BJ (cell line): ENCODE results near the gene ACOX3. TPM values are rescaled to one million over a fixed set of nuclear protein-coding genes. Genes with fewer than 3 reads are reported as not detected.
A peak's percentile ranks its signal among the peaks of the same experiment; 100 is the strongest.

Source experiments
- CTCF ChIA-PET: fragments of 350-600 bp; formaldehyde crosslinking; extraction: SDS; loops from one replicate; lab custom pipeline; 2021; ENCODE audit warnings: antibody characterized with exemption, inconsistent platforms; lab: Yijun Ruan, JAX
- POLR2A ChIA-PET: fragments of 300-600 bp; sonication (Branson Sonifier 250); formaldehyde crosslinking; extraction: SDS; loops from one replicate; lab custom pipeline; 2021; ENCODE audit warnings: antibody characterized with exemption; lab: Charles Lee
- DNase-seq: peaks from one replicate; pipeline ENCODE4 v3.0.0-alpha.2; 2011; ENCODE audit warnings: low read depth
- H3K27me3 ChIP-seq: 2 replicates; pipeline ENCODE4 v1.6.0; 2011; ENCODE audit warnings: low read length; ENCODE audit not compliant: control insufficient read depth, insufficient read depth
- H3K36me3 ChIP-seq: 2 replicates; pipeline ENCODE4 v1.5.1; 2011; ENCODE audit warnings: low read length; ENCODE audit not compliant: control insufficient read depth, insufficient read depth
- H3K4me3 ChIP-seq: 2 replicates; pipeline ENCODE4 v1.5.1; 2011; ENCODE audit warnings: low read depth, mild to moderate bottlenecking, control low read depth, low read length
- CTCF ChIP-seq: IDR thresholded peaks from 2 replicates; pipeline ENCODE4 v1.5.1; 2011; ENCODE audit warnings: low read depth, mild to moderate bottlenecking, control low read depth, inconsistent platforms, low read length, moderate library complexity; ENCODE audit not compliant: insufficient read depth
- polyA plus RNA-seq: library from polyadenylated mRNA; depleted of rRNA; stranded (reverse); fragments of >200 nt; gene quantifications from 2 replicates; pipeline ENCODE4 v1.2.3, GENCODE V29; 2011

ACOX3 gene
- polyA plus RNA-seq, 1 experiment = 10.2 TPM

DNA sequence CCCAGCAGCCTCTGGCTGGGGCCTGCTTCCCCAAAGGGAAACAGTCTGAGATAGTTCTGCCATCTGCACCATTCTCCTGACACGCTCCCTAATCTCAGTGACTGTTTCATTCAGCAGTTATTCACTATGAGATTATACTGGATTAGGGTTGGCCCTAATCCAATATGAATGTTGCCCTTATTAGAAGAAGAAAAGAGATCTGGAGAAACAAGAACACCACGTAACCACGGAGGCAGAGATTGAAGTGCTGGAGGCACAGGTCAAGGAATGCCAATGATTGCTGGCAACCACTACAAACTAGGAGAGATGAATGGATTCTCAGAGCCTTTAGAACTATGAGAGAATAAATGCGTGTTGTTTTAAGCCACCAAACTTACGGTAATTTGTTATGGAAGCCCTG is 7.4 kb downstream of the ACOX3 start:
- Histone ChIP-seq H3K4me3 (no peak overlapping the region), H3K36me3 (no peaks in the 10 kb centered on the region), H3K27me3 (no peaks in the 10 kb centered on the region)
- DNase-seq = no peak
- POLR2A ChIA-PET = no interaction called here
- TF ChIP-seq CTCF = no peak
- CTCF ChIA-PET = no interaction called here

GRCh38 chr4:8431553-8431952 is 9.0 kb downstream of the ACOX3 start:
- ChIA-PET CTCF (no interaction called here), POLR2A (no interaction called here)
- Histone ChIP-seq H3K36me3 (no peaks in the 10 kb centered on the region), H3K27me3 (no peaks in the 10 kb centered on the region), H3K4me3 (no peak overlapping the region)
- no peak for DNase-seq
- TF ChIP-seq CTCF = no peak

- no peaks in the 10 kb centered on the region for H3K27me3 ChIP-seq
- DNase-seq = no peak
- peak; percentile 62 for TF ChIP-seq CTCF
- H3K4me3 ChIP-seq = peak overlapping the region; percentile 96
- POLR2A ChIA-PET = no interaction called here
- no peaks in the 10 kb centered on the region for H3K36me3 ChIP-seq
- CTCF ChIA-PET = interaction anchor here (0.8 to 2.2 kb wide), 9 partner anchors 8 to 190 kb away, joined by 3 to 10 read pairs (median 5); partner anchors contain the start of genes ACOX3 and TRMT44
These were observed 12.0 kb downstream of the ACOX3 start for GRCh38 chr4:8428288-8429097.

GRCh38 chr4:8427761-8428287 is 12.7 kb downstream of the ACOX3 start:
- H3K36me3 ChIP-seq = no peaks in the 10 kb centered on the region
- H3K27me3 ChIP-seq = no peaks in the 10 kb centered on the region
- ChIA-PET POLR2A (no interaction called here), CTCF (interaction anchor here (0.9 to 2.2 kb wide), 5 partner anchors 11 to 190 kb away, joined by 4 to 10 read pairs (median 5); partner anchors contain the start of genes ACOX3 and TRMT44)
- DNase-seq = no peak
- TF ChIP-seq CTCF = no peak
- peak overlapping the region; percentile 96 for H3K4me3 ChIP-seq

- POLR2A ChIA-PET = no interaction called here
- no peak for TF ChIP-seq CTCF
- peak overlapping the region; percentile 96 for H3K4me3 ChIP-seq
- no peaks in the 10 kb centered on the region for H3K27me3 ChIP-seq
- CTCF ChIA-PET = no interaction called here
- no peak for DNase-seq
- no peaks in the 10 kb centered on the region for H3K36me3 ChIP-seq
These were observed 13.3 kb downstream of the ACOX3 start for GRCh38 chr4:8427262-8427661.
